Cardiac septum (tissue), 1 donor: ENCODE measurements around the gene SMARCE1. TPM values are rescaled to one million over a fixed set of nuclear protein-coding genes. Genes with fewer than 3 reads are reported as not detected.

Experiments
- DNase-seq: peaks from one replicate; pipeline ENCODE4 v3.0.0-alpha.2; 2020; ENCODE audit warnings: low spot score
- intact Hi-C: fragments of 100-400 bp; cut with DNase I; formaldehyde crosslinking; loops from one replicate; pipeline ENCODE4 v1.14.0; 2022
- total RNA-seq: library from RNA; stranded (reverse); fragmentation: NEBNext Ultra II Directional; extraction: Animal tissue kit (Norgen Biotek cat#: 25700); gene quantifications from one replicate; pipeline ENCODE4 v1.2.1, GENCODE V29; 2021
- donor health status: DM: no; HTN: no; CAD: no.

The SMARCE1 gene
- total RNA-seq, 1 donor from 2014 or later: 77.7 TPM

DNA sequence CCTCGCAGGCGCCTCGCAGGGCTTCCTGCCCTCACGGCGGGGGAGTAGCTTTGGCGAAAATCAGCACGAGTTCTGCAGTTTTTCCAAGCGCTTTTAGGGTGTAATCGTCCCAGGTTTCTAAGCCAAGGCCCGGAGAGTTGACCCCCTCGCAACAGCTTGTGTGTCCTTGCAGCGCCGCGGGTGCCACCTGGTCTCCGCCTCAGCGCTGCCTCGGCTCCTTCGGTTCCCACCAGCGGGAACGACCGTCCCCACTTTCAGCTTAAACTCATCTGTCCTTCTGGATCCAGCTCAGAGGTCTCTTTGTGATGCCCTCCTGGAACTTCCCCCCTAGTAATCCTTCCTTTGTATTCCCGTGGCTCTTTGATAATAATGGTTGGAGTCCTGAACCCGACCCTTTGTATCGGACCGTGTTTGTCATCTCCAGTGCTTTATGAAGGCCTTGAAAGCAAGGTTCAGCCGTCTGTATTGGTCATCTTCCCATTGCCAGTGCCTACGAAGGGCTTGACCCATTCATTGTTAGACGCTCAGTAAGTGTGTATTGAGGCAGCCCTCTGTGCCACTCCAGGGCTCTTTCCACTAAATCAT is 858 bp upstream of the SMARCE1 start:
- DNase-seq: no peak
- intact Hi-C loops: no loop called here

DNA sequence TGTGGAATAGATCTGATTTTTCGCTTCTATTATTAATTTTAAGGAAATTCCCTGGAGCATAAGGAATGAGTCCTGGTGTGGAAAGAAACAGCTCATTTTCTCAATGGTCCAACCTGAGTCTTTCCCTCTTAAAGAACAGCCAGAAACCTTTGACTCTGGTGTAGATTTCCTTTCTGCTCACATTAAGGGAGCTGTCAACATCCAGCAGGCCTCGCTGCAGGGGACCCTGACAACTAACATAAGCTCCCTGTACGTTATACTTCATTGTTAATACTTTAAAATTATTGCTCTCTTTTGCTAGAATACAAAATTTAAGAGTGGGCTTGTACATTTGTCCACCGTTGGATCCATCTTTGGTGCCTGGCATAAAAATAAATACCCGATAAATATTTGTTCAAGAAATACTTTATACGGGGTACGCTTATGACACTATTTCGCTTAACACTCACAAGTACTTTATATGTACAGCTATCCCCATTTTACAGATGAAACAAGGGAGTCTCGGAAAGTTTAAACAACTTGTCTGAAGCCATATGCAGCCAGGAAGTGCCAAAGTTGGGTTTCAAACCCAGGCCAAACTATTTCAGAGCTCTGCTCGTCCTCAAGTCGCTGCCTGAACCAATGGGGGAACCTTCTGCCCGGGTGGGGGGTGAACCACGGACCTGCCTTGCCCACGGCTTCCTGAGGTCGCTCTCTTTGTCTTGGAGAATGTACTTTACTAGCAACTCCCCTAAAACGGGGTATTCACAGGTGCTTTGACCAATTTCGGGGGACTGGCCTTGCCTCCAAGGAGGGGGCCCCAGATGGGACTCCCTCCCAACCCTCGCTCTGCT is 611 bp downstream of the SMARCE1 start:
- intact Hi-C loops: no loop called here
- DNase-seq: no peak

DNA sequence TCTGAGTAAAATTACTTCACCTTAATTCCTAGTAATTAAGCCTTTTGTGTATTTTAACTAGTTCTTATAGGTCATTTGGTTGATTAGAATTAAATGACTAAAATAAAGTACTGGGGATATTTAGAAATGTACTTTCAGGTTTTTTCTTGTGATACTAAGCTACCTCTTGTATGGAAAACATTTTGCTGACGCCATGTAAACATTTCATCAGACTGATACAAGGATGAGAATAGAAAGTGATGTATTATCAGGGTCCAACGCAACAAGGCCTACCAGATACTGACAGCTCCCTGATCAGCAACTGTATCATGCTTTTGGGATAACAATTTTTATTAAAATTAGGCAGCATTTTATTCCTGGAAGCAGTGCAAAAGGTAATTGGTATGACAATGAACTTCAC is 1.7 kb downstream of the SMARCE1 start:
- intact Hi-C loops: no loop called here
- no peak for DNase-seq

DNA sequence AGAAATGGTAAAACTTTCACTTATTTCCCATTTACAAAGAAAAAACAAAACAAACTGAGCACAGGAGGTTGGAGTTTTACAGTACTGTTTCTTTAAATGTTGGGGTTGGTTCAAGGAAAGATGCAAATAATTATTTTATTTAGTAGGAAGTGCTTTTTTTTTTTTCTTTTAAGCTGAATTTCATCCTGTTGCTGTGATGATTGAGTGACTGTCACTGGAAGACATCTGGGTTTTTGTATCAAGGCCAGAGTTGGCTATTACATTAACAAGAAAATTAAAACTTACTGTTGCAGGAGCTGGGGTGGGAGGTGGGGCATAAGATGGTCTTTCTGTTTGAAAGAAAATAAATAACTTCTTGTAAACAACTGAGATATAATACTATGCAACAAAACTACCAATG is 2.3 kb downstream of the SMARCE1 start:
- intact Hi-C loops: no loop called here
- DNase-seq: no peak

DNA sequence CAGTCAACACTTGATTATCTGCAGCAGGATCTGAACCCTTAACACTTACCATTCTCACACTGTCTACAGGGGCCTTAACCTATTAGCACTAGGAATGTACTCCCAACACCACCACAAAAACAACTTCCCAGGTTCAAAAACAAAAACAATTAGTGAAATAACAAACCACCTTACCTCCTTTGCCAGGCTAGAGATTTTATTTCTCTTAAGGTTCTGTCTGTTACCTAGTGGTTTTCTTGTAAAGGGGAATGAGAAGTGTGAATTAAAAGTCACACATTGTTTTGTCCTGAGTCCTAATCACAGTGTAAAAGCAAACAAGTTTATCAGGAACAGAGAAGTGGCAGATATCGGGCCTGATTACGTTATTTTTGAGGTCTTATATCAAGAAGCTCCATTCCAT is 9.7 kb downstream of the SMARCE1 start:
- DNase-seq: no peak
- intact Hi-C loops: no loop called here

DNA sequence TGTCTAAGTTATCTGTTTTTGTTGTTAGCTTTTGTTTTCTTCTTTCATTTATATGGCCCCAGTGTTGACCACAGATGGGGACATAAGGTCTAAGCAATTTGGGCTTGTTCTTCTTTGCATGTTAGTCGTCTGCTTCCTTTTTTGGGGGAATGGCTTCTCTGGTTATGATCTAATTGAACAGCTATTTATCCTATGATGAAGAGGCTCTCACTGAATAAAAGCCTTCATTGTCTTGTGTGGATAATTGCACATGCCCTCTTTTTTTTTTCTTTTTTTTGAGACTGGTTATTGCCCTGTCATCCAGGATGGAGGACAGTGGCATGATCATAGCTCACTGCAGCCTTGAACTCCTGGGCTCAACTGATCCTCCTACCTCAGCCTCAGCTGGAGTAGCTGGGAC is 13.7 kb downstream of the SMARCE1 start:
- DNase-seq: no peak
- intact Hi-C loops: no loop called here

DNA sequence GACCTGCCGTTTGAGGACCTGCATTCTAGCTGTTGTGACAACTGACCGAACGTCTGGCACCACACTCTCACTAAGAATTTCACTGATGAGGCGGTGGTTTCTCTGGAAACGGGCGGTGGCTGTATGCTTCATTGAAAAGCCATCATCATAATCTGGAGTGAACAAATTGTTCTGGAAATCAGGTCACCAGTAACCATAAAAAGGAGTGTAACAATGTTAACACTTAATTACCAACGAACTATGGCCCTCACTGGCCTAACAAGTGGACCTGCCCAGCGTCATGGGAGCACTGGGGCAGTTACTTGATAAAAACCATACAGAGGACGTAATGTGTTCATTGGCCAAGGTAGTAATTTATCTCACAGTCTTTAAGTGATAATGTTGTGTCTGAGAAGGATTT is 15.4 kb downstream of the SMARCE1 start:
- DNase-seq: no peak
- intact Hi-C loops: no loop called here

DNA sequence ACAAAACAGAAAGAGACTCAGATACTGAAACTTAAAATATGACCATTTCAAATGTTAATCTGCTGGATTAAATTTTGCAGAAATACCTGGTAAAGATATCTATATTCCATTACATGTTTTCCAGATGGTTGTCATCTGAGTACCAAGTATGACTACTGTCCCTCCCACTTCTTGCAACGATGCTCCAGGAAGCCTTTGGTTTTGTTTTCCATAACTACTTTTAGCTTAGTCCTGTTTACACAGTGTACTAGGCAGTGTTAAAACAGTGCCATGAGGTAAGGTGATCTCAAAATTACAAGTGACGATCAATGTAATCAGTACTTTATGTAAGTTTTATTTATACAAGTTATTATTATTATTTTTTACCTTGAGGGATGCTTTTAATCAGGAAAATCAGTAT is 17.8 kb downstream of the SMARCE1 start:
- no peak for DNase-seq
- intact Hi-C loops: no loop called here

DNA sequence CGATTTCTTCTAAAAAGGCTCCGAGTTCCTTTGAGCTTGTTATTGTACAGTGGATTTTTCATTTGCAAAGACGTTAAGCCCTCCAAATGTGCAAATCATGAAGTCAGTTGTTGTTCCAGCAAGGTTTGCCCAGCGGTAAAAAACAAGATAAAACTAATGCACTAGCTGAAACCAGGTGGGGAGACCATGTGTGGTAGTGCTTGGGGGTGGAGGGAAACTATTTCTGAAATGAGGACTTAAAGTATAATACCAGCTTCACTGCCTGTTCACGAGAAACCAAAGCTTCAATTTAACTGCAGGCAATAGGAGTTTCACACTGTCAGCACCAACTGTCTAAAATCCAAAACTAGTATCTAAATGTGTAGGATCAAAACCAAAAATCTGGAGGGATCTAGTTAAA is 22.3 kb downstream of the SMARCE1 start:
- intact Hi-C loops: no loop called here
- no peak for DNase-seq

DNA sequence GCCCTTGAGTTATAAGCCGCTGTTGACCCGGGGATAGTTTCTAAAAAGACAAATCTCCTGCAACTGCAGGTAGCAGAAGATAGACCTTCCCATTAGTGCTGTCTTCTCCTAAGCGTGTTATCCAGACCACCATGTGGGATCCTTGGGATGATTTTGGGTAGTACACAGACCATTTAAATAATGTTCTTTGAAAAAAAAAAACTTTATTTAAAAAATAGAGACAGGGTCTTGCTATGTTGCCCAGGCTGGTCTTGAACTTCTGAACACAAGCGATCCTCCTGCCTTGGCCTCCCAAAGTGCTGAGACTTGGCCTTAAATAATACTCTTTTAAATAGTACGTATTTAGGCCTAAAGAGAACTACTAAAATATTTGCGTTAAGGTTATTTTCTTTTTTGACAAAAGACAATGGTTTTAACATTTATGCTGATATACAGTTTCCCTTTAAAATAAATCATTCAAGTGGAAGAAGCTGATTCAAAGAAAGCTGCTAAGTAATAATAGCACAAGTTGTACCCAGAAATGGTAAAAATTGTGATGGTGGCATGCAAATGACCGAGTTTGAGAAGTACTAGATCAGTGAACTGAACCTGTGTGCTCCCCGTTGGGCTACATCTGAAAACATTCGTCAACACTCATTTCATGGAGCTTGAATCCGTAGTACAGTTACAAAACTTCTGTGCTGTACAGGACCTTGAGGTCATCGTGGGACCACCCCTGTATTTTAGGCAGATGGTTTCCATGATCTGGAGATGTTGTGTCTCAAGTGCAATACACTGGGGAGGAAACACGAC is 24.0 kb downstream of the SMARCE1 start:
- no peak for DNase-seq
- intact Hi-C loops: loop anchor here (5.0 kb wide), 1 partner anchor 169 kb away; no protein-coding TSS in a partner anchor

DNA sequence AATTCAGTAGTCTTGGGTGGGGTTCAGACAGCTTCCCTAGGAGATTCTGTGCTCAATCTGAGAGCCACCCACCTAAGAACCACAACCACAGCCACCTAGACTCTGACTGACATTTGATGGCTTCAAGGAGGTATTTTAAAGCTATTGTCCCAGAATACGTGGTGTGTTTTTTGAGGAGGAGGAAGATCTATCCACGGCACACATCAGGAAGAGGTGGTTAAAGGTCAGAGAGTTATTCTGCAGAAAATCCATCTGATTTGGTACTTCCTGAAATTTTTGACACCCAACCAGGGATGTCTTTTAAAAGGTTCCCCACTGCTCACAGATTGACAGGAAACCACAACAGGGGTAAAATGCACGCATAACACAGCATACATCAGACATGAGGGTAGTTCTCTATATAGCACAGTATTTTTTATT is 25.1 kb downstream of the SMARCE1 start:
- intact Hi-C loops: loop anchor here (5.0 kb wide), 1 partner anchor 170 kb away; no protein-coding TSS in a partner anchor
- no peak for DNase-seq

DNA sequence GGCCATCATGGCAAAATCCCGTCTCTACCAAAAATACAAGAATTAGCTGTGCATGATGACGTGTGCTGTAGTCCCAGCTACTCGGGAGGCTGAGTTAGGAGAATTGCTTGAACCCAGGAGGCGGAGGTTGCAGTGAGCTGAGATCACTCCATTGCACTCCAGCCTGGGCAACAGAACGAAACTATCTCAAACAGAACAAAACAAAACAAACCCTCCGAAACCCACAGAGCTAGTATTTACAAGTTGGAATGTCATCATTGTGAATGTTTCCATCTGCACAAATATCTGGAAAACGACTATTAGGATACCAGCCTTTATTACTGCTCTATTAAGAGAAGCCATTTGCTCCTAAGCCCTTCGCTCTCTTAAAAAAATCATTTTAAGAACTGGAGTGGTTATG is 26.0 kb downstream of the SMARCE1 start:
- intact Hi-C loops: loop anchor here (5.0 kb wide), 1 partner anchor 171 kb away; no protein-coding TSS in a partner anchor
- DNase-seq: no peak

DNA sequence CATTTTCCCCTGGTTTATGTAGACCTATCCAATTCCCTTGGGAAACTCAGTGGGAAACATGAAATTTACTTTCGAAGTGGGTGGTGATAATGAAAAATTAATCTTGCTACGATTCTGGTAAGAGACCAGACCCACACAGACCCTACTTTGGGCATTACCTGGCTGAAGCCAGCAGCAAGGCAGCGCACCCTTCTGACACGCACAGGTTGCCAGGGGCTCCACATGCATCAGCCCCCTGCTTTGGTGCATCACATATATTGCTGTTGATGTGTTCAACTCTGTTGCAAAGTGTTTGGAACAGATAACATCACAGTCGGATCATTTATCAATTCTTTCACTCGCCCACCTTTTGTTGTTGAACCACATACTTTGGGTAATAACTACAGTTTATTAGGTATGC is 26.6 kb downstream of the SMARCE1 start:
- intact Hi-C loops: loop anchor here (5.0 kb wide), 1 partner anchor 171 kb away; no protein-coding TSS in a partner anchor

DNA sequence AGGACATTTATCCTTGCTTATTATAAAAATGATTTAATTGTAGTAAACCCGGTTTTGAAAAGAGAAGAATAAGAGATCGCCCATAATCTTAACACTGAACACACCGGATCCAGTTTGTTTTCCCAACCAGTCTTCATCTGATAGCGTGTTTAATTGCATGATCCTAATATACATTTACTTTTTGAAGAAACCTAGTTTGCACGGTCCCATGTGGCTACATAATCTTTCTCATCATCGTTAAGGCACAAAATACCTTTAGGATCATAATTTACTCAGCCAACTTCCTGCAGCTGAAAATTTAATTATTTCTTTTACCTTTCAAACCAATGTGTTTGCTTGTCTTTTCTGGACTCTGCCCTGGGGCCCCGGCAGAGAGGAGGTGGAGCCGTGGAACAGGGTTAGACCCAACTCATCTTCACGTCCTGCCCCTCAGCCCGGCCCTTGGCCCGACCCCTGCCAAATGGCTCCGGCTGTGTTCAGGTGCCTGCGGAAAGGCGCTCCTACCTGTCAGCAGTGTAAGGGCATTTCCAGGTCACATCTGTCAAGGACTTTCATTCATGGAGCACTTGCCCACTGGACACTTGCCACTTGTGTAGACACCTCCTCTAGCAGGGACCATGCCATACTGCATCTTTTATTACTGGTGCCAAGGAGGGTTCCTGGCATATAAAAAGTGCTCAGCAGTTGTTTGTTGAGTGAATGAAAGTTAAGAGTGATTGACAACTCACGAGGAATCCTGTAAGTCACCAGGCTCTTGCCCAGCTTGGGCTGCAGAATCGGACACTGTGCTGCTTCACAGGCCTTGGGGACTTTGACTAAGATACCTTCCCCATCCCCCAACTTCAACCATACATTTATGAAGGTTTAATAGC is 28.6 kb downstream of the SMARCE1 start:
- intact Hi-C loops: no loop called here
- DNase-seq: no peak

More for the DNA sequence above, 26.6 kb downstream of the SMARCE1 start:
- no peak for DNase-seq

DNA sequence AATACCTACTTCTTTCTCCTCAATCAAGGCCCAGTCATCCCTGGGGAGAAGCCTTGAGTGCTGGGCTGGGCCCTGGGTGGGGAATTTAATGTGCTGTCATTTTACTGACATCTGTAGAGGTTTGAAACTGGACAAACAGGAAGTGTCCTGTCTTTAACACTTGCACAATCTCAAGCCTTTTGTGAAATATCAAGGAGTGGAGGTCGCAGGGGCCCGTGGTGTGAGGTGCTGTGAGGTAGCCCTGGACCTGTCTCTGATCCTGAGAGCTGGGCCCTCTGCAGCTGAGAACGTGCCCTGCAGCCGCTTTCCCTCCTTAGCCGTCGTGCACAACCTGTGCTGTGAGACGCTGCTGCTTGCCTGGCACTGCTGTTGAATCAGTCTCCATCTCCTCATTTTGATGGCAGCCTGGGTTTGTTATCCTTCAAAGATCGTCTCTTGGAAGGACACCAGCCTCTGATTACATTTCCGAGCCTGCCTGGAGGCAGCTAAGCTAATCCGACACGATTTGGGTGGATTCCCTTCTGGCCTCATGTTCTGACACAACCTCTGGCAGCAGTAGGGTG is 29.9 kb downstream of the SMARCE1 start:
- intact Hi-C loops: no loop called here
- no peak for DNase-seq

DNA sequence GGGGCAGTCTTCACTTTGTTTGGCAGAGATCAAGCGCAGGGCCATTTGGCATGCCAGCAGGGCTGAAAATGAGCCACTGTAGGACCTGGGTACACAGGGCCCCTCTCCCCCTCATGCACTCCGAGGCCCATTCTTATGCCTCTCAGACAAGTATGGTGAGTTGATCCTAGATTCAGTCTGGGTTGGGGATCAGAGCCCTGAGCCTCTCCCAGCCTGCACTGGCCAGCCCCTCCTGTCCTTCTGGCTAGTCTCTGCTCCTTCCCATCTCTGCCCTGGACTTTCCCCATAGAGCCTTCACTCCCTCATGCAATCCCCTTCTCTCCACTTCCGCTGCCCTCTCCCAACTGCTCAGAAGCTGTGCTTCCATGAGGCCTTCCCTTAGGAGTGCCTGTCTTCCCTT is 31.0 kb downstream of the SMARCE1 start:
- DNase-seq: no peak
- intact Hi-C loops: no loop called here

DNA sequence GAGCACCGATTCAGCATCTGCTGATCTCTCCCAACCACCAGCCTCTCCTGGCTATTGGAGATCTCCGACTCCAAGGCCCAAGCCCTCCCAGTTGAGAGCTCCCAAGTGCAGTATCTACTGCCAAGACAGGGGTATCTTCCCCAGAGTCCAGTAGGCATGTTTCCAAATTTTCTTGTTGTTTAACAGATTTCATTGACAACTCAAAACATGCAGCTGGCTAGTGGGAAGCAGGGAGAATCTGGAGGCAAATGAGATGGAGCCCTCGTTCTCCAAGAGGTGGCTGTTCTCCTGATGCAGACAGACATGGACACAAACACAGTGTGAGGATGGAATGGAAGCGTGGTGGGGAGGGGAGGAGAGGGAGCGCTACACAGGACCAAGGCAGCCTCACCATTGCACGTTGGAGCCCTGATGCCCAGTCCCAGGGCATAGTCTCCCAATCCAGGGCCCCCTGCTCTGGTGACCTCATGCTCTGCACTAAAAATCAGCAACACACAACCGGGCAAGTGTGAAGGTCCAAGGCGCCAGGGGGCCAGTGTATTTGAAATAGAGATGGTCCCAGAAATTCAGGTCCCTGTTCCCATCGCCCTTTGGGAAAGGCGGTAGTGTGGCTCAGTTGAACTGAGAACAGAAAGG is 31.7 kb downstream of the SMARCE1 start:
- no peak for DNase-seq

DNA sequence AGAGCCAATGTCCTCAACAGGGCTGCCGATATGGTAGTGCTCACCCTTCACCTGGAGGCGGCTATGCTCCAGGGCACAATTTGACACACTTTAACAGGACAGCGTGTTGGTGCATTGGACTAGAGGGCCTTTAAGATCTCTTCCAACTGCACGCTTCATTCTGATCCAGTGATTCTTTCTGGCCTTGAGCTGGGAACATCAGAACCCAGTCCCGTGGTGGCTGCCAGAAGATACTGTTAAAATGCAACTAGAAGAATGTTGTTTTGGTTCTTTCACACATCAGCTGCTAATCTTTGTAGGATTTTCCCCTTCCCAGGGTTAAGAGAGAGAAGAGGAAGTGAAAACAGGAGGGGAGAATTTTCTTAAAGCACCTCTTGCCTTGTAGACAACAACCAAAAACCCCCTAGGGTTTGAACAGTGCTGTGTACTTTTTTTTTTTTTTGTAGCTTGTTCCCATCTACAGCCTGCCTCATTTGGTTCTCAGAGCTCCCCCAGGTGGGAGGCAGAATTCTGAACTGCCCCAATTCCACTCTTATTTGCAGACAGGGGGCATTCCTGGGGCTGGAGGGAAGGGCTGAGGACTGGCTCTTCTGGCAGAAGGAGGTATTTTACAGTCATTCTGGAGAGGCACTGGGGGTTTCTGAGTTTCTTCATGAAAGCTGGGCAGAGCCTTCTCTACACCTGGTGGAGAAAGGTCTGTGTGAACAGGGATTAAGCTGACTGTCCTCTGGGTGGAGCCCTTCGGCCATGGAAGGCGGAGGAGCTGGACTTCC is 32.4 kb downstream of the SMARCE1 start:
- intact Hi-C loops: no loop called here

More for the DNA sequence above, 31.7 kb downstream of the SMARCE1 start:
- intact Hi-C loops: no loop called here

More for the DNA sequence above, 32.4 kb downstream of the SMARCE1 start:
- DNase-seq: no peak
